ENCODE measurements around the gene ANKRD44.

DNA sequence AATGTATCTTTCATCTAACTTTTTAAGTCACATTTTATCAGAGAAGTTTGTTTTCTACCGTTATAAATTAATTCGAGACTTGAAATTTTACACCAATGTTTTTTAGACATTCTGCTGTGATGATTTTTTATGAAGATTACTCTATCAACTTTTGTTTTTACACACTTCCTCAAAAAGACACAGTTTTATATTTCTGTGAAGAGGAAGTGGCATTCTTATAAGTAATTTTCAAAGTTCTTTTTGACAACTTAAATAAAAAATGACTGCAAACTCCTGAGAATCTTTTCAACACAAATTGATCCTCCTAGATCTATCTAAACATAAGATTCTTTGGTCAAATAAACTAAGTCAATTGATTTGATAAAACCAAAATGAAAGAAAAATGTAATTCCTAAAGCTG is 13.7 kb downstream of the ANKRD44 start:
- TF ChIP-seq, protein P1, sequence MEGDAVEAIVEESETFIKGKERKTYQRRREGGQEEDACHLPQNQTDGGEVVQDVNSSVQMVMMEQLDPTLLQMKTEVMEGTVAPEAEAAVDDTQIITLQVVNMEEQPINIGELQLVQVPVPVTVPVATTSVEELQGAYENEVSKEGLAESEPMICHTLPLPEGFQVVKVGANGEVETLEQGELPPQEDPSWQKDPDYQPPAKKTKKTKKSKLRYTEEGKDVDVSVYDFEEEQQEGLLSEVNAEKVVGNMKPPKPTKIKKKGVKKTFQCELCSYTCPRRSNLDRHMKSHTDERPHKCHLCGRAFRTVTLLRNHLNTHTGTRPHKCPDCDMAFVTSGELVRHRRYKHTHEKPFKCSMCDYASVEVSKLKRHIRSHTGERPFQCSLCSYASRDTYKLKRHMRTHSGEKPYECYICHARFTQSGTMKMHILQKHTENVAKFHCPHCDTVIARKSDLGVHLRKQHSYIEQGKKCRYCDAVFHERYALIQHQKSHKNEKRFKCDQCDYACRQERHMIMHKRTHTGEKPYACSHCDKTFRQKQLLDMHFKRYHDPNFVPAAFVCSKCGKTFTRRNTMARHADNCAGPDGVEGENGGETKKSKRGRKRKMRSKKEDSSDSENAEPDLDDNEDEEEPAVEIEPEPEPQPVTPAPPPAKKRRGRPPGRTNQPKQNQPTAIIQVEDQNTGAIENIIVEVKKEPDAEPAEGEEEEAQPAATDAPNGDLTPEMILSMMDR (IDR thresholded peaks at IDR 0.05 in 4 of 5, conservative IDR thresholded peaks at IDR 0.05 in 1 of 5), result no peak
- TF ChIP-seq POLR2A (IDR thresholded peaks at IDR 0.05), result no peak

All from gastrocnemius medialis (tissue), 4 donors.